Activated CD4-positive, alpha-beta memory T cell treated with anti-CD3 and anti-CD28 coated beads, Interleukin-2, amount 10 ng/mL, durations not matched to agents 7 days and 5 days (primary cell): ENCODE measurements around the gene FOXP1. TPM values are rescaled to one million over a fixed set of nuclear protein-coding genes. Genes with fewer than 3 reads are reported as not detected.

Experiments
- CTCF ChIA-PET: fragments of 350-600 bp; sonication (Branson Sonifier 250); formaldehyde crosslinking; loops from one replicate; lab custom pipeline; 2021; ENCODE audit warnings: antibody characterized with exemption, inconsistent platforms; lab: Charles Lee
- POLR2A ChIA-PET: fragments of 350-600 bp; sonication (Branson Sonifier 250); formaldehyde crosslinking; loops from one replicate; lab custom pipeline; 2021; ENCODE audit warnings: antibody characterized with exemption; lab: Charles Lee
- DNase-seq: peaks from one replicate; pipeline ENCODE4 v3.0.0-alpha.2; 2020
- H3K27ac Mint-ChIP-seq: one replicate; pipeline ENCODE4 v1.8.0; 2021; ENCODE audit warnings: mild to moderate bottlenecking, mixed read lengths
- H3K27me3 Mint-ChIP-seq: one replicate; pipeline ENCODE4 v1.8.0; 2021; ENCODE audit warnings: mixed read lengths
- H3K36me3 Mint-ChIP-seq: one replicate; pipeline ENCODE4 v1.8.0; 2021; ENCODE audit warnings: low read depth, mixed read lengths
- H3K4me1 Mint-ChIP-seq: one replicate; pipeline ENCODE4 v1.8.0; 2021; ENCODE audit warnings: mixed read lengths
- H3K4me3 Mint-ChIP-seq: one replicate; pipeline ENCODE4 v1.8.0; 2021; ENCODE audit warnings: mild to moderate bottlenecking, mixed read lengths
- H3K9me3 Mint-ChIP-seq: one replicate; pipeline ENCODE4 v1.8.0; 2021; ENCODE audit warnings: mixed read lengths
- total RNA-seq, 2 experiments: library from RNA; stranded (reverse); gene quantifications; one replicate each; pipeline ENCODE4 v1.2.3, GENCODE V29; 2021

The FOXP1 gene
- total RNA-seq, 2 experiments from 2014 or later, result 71.3 to 76.9 TPM

- POLR2A ChIA-PET, result no interaction called here
Measured at GRCh38 chr3:71191031-71191482, 392.5 kb downstream of the FOXP1 start.

GRCh38 chr3:71189480-71189879 lies 394.0 kb downstream of the FOXP1 start:
- Mint-ChIP-seq H3K36me3 (no peaks in the 10 kb centered on the region), H3K4me3 (no peak overlapping the region), H3K27me3 (no peaks in the 10 kb centered on the region), H3K9me3 (no peaks in the 10 kb centered on the region), H3K4me1 (peaks cover 23% of the 10 kb centered on the region), H3K27ac (no peak overlapping the region)
- DNase-seq, result no peak
- POLR2A ChIA-PET, result no interaction called here
- CTCF ChIA-PET, result no interaction called here

More at GRCh38 chr3:71191031-71191482, 392.5 kb downstream of the FOXP1 start:
- H3K36me3 Mint-ChIP-seq, result no peaks in the 10 kb centered on the region
- CTCF ChIA-PET, result interaction anchor here (1.3 kb wide), 1 partner anchor 73 kb away, joined by 3 read pairs; no protein-coding TSS in a partner anchor
- no peak overlapping the region for H3K27ac Mint-ChIP-seq
- H3K27me3 Mint-ChIP-seq, result no peaks in the 10 kb centered on the region
- H3K4me3 Mint-ChIP-seq, result no peak overlapping the region
- DNase-seq, result no peak
- H3K4me1 Mint-ChIP-seq, result peaks cover 16% of the 10 kb centered on the region
- no peaks in the 10 kb centered on the region for H3K9me3 Mint-ChIP-seq

GRCh38 chr3:71187715-71188114 lies 395.8 kb downstream of the FOXP1 start:
- ChIA-PET CTCF (no interaction called here), POLR2A (no interaction called here)
- Mint-ChIP-seq H3K4me3 (no peak overlapping the region), H3K27me3 (no peaks in the 10 kb centered on the region), H3K27ac (no peak overlapping the region), H3K36me3 (no peaks in the 10 kb centered on the region), H3K4me1 (peaks cover 16% of the 10 kb centered on the region), H3K9me3 (no peaks in the 10 kb centered on the region)
- no peak for DNase-seq

GRCh38 chr3:71186801-71187200 lies 396.7 kb downstream of the FOXP1 start:
- CTCF ChIA-PET, result no interaction called here
- H3K27ac Mint-ChIP-seq, result no peak overlapping the region

GRCh38 chr3:71185733-71186455 lies 397.6 kb downstream of the FOXP1 start:
- ChIA-PET CTCF (no interaction called here), POLR2A (no interaction called here)
- Mint-ChIP-seq H3K4me1 (peaks cover 16% of the 10 kb centered on the region), H3K4me3 (no peak overlapping the region), H3K9me3 (no peaks in the 10 kb centered on the region), H3K36me3 (no peaks in the 10 kb centered on the region), H3K27ac (no peak overlapping the region), H3K27me3 (no peaks in the 10 kb centered on the region)
- DNase-seq, result no peak

More at GRCh38 chr3:71186801-71187200, 396.7 kb downstream of the FOXP1 start:
- Mint-ChIP-seq H3K27me3 (no peaks in the 10 kb centered on the region), H3K4me3 (no peak overlapping the region), H3K9me3 (no peaks in the 10 kb centered on the region), H3K4me1 (peaks cover 16% of the 10 kb centered on the region), H3K36me3 (no peaks in the 10 kb centered on the region)
- POLR2A ChIA-PET, result no interaction called here
- no peak for DNase-seq

GRCh38 chr3:71184252-71184651 lies 399.3 kb downstream of the FOXP1 start:
- Mint-ChIP-seq H3K36me3 (no peaks in the 10 kb centered on the region), H3K4me3 (no peak overlapping the region), H3K9me3 (no peaks in the 10 kb centered on the region), H3K27me3 (no peaks in the 10 kb centered on the region), H3K4me1 (peaks cover 14% of the 10 kb centered on the region), H3K27ac (no peak overlapping the region)
- CTCF ChIA-PET, result interaction anchor here (1.2 kb wide), 1 partner anchor 400 kb away, joined by 3 read pairs; no protein-coding TSS in a partner anchor
- POLR2A ChIA-PET, result no interaction called here
- no peak for DNase-seq

- no peak overlapping the region for H3K27ac Mint-ChIP-seq
- POLR2A ChIA-PET, result no interaction called here
- H3K9me3 Mint-ChIP-seq, result no peaks in the 10 kb centered on the region
Measured at GRCh38 chr3:71183549-71183948, 400.0 kb downstream of the FOXP1 start.

GRCh38 chr3:71180524-71180923 lies 403.0 kb downstream of the FOXP1 start:
- H3K9me3 Mint-ChIP-seq, result no peaks in the 10 kb centered on the region
- no peak for DNase-seq
- H3K4me1 Mint-ChIP-seq, result peaks cover 2% of the 10 kb centered on the region
- POLR2A ChIA-PET, result no interaction called here
- no peak overlapping the region for H3K4me3 Mint-ChIP-seq
- H3K27me3 Mint-ChIP-seq, result no peaks in the 10 kb centered on the region
- H3K36me3 Mint-ChIP-seq, result no peaks in the 10 kb centered on the region
- CTCF ChIA-PET, result no interaction called here
- no peak overlapping the region for H3K27ac Mint-ChIP-seq

More at GRCh38 chr3:71183549-71183948, 400.0 kb downstream of the FOXP1 start:
- H3K36me3 Mint-ChIP-seq, result no peaks in the 10 kb centered on the region
- no peak for DNase-seq
- CTCF ChIA-PET, result no interaction called here
- H3K4me1 Mint-ChIP-seq, result peaks cover 14% of the 10 kb centered on the region
- no peak overlapping the region for H3K4me3 Mint-ChIP-seq
- no peaks in the 10 kb centered on the region for H3K27me3 Mint-ChIP-seq

- no peak overlapping the region for H3K4me3 Mint-ChIP-seq
- no peaks in the 10 kb centered on the region for H3K27me3 Mint-ChIP-seq
- no peaks in the 10 kb centered on the region for H3K4me1 Mint-ChIP-seq
- DNase-seq, result no peak
- no peak overlapping the region for H3K27ac Mint-ChIP-seq
- CTCF ChIA-PET, result no interaction called here
- H3K9me3 Mint-ChIP-seq, result no peaks in the 10 kb centered on the region
- POLR2A ChIA-PET, result no interaction called here
- no peaks in the 10 kb centered on the region for H3K36me3 Mint-ChIP-seq
Measured at GRCh38 chr3:71177375-71177774, 406.2 kb downstream of the FOXP1 start.

- no peak for DNase-seq
- POLR2A ChIA-PET, result no interaction called here
- Mint-ChIP-seq H3K4me1 (no peaks in the 10 kb centered on the region), H3K4me3 (no peak overlapping the region), H3K9me3 (no peaks in the 10 kb centered on the region), H3K27ac (no peak overlapping the region), H3K36me3 (no peaks in the 10 kb centered on the region), H3K27me3 (no peaks in the 10 kb centered on the region)
- CTCF ChIA-PET, result no interaction called here
Measured at GRCh38 chr3:71176366-71176765, 407.2 kb downstream of the FOXP1 start.

GRCh38 chr3:71175691-71176365 lies 407.7 kb downstream of the FOXP1 start:
- Mint-ChIP-seq H3K9me3 (no peaks in the 10 kb centered on the region), H3K27me3 (no peaks in the 10 kb centered on the region), H3K4me3 (no peak overlapping the region), H3K4me1 (no peaks in the 10 kb centered on the region), H3K36me3 (no peaks in the 10 kb centered on the region), H3K27ac (no peak overlapping the region)
- ChIA-PET POLR2A (no interaction called here), CTCF (no interaction called here)
- no peak for DNase-seq

- H3K27ac Mint-ChIP-seq, result no peak overlapping the region
- DNase-seq, result no peak
- no peaks in the 10 kb centered on the region for H3K9me3 Mint-ChIP-seq
- H3K27me3 Mint-ChIP-seq, result no peaks in the 10 kb centered on the region
- ChIA-PET POLR2A (interaction anchor here (1.3 kb wide), 1 partner anchor 105 kb away, joined by 3 read pairs; no protein-coding TSS in a partner anchor), CTCF (no interaction called here)
- H3K36me3 Mint-ChIP-seq, result no peaks in the 10 kb centered on the region
- H3K4me3 Mint-ChIP-seq, result no peak overlapping the region
- H3K4me1 Mint-ChIP-seq, result no peaks in the 10 kb centered on the region
Measured at GRCh38 chr3:71172951-71173350, 410.6 kb downstream of the FOXP1 start.

- H3K27ac Mint-ChIP-seq, result no peak overlapping the region
- H3K4me3 Mint-ChIP-seq, result no peak overlapping the region
- no peaks in the 10 kb centered on the region for H3K36me3 Mint-ChIP-seq
- no peaks in the 10 kb centered on the region for H3K4me1 Mint-ChIP-seq
- H3K27me3 Mint-ChIP-seq, result no peaks in the 10 kb centered on the region
- H3K9me3 Mint-ChIP-seq, result no peaks in the 10 kb centered on the region
- ChIA-PET POLR2A (no interaction called here), CTCF (no interaction called here)
- DNase-seq, result no peak
Measured at GRCh38 chr3:71172189-71172588, 411.3 kb downstream of the FOXP1 start.
